Uterus (tissue), 2 donors: Measurements from ENCODE around the gene EXOSC5.

Source experiments
- POLR2A ChIP-seq, 2 donors: fragments of 450-650 bp; IDR thresholded peaks; one replicate each; pipeline ENCODE4 v1.6.1; 2016; ENCODE audit warnings: antibody characterized with exemption in 2 of 2, mild to moderate bottlenecking in 1 of 2, moderate library complexity in 1 of 2
- TF ChIP-seq, protein P1 (sequence below), 4 experiments: fragments of 200-600 bp in 2 of 4; fragments of 450-650 bp in 2 of 4; sonication (generic) in 2 of 4; IDR thresholded peaks; one replicate each; pipeline ENCODE4 v1.5.1; 2016 to 2019; ENCODE audit warnings: antibody characterized with exemption in 4 of 4, mild to moderate bottlenecking in 2 of 4, moderate library complexity in 1 of 4

DNA sequence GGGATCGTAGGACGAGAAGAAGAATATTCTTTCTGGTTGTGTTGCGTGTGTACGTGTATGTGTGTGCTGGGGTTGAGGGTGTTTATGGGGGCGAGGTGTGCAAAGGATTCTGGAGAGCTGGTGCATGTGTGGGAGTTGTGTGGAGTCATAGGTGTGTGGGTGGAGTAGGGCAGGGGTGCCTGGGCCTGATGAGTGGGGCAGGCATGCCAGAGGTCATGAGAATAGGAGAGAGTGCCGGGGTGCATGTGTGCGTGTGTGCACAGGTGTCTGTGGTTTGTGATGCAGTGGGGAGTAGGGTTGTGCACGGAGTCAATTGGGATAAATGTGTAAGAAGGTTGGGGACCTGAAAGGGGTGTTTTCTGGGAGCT is 20.2 kb downstream of the EXOSC5 start:
- TF ChIP-seq, protein P1, sequence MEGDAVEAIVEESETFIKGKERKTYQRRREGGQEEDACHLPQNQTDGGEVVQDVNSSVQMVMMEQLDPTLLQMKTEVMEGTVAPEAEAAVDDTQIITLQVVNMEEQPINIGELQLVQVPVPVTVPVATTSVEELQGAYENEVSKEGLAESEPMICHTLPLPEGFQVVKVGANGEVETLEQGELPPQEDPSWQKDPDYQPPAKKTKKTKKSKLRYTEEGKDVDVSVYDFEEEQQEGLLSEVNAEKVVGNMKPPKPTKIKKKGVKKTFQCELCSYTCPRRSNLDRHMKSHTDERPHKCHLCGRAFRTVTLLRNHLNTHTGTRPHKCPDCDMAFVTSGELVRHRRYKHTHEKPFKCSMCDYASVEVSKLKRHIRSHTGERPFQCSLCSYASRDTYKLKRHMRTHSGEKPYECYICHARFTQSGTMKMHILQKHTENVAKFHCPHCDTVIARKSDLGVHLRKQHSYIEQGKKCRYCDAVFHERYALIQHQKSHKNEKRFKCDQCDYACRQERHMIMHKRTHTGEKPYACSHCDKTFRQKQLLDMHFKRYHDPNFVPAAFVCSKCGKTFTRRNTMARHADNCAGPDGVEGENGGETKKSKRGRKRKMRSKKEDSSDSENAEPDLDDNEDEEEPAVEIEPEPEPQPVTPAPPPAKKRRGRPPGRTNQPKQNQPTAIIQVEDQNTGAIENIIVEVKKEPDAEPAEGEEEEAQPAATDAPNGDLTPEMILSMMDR (IDR thresholded peaks at IDR 0.05), result no peak
- no peak for TF ChIP-seq POLR2A (IDR thresholded peaks at IDR 0.05)
